Measurements from ENCODE around the gene NAA11.

The NAA11 gene

DNA sequence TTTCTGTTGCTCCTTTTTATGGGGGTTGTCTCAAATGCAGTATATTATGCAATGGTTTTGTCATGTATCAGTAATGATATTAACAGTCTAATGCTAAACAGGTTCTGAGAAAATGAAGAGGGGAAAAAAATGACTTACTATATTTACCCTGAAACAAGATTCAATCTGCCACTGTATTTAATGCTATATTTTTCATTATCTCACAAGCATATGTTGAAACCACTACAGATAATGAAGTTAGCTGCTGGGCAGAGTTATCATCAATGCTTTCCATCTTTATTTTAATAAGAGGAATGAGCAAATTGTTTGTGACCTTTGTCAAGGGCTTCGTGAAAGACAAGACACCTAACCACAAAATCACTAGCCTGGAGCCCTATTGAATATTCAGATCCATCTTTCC, 32.6 kb upstream of the NAA11 start:
- TF ChIP-seq, protein P1, sequence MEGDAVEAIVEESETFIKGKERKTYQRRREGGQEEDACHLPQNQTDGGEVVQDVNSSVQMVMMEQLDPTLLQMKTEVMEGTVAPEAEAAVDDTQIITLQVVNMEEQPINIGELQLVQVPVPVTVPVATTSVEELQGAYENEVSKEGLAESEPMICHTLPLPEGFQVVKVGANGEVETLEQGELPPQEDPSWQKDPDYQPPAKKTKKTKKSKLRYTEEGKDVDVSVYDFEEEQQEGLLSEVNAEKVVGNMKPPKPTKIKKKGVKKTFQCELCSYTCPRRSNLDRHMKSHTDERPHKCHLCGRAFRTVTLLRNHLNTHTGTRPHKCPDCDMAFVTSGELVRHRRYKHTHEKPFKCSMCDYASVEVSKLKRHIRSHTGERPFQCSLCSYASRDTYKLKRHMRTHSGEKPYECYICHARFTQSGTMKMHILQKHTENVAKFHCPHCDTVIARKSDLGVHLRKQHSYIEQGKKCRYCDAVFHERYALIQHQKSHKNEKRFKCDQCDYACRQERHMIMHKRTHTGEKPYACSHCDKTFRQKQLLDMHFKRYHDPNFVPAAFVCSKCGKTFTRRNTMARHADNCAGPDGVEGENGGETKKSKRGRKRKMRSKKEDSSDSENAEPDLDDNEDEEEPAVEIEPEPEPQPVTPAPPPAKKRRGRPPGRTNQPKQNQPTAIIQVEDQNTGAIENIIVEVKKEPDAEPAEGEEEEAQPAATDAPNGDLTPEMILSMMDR (conservative IDR thresholded peaks at IDR 0.05; ENCODE audit: low read depth, low read length): no peak
- no peak overlapping the region for H3K4me3 ChIP-seq (ENCODE audit: low read length)
- no peak for DNase-seq (ENCODE audit: low read depth)

DNA sequence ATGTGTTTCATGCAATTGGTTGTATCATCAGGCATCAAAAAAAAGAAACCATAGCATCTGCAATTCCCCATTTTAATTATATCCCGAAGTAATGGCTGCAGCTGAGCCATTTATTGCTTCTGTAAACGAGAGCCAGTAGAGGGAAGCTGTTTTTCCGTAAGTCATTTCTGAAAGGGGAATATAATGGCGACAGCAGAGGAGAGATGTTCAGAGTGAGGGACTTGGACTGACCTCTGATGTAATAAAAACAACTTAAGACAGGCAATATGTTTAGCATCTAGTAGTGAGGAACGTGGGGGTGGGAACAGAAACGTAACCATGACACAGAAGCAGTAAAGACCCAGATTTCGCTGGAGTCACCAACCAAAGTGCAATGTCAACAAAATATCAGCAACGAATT, 31.5 kb upstream of the NAA11 start:
- no peak for DNase-seq (ENCODE audit: low read depth)
- no peak overlapping the region for H3K4me3 ChIP-seq (ENCODE audit: low read length)
- TF ChIP-seq, protein P1 (conservative IDR thresholded peaks at IDR 0.05; ENCODE audit: low read depth, low read length): no peak

DNA sequence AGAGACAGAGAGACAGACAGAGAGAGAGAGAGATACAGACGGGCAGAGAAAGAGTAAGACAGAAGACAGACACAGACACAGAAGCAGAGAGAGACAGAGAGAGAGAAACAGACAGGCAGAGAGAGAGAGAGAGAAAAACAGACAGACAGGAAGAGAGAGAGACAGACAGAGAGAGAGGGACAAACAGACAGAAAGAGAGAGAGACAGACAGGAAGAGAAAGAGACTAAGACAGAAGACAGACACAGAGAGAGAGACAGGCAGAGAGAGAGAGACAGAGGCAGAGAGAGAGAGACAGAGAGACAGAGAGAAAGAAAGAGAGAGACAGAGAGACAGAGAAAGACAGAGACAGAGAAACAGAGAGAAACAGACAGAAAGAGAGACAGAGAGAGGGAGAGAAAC, 27.2 kb upstream of the NAA11 start:
- DNase-seq (ENCODE audit: low read depth): no peak
- TF ChIP-seq, protein P1 (conservative IDR thresholded peaks at IDR 0.05; ENCODE audit: low read depth, low read length): no peak
- no peak overlapping the region for H3K4me3 ChIP-seq (ENCODE audit: low read length)

DNA sequence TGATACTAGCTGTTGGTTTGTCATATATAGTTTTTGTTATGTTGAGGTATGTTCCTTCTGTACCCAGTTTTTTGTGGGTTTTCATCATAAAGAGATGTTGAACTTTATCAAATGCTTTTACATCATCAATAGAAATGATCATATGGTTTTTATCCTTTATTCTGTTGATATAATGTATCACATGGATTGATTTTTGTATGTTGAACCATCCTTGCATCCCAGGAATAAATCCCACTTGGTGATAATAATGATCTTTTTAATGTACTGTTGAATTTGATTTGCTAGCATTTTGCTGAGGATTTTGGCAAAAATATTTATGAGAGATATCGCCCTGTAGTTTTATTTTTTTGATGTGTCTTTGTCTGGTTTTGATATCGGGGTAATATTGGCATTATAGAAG, 22.5 kb upstream of the NAA11 start:
- TF ChIP-seq, protein P1 (conservative IDR thresholded peaks at IDR 0.05; ENCODE audit: low read depth, low read length): no peak
- no peak overlapping the region for H3K4me3 ChIP-seq (ENCODE audit: low read length)
- no peak for DNase-seq (ENCODE audit: low read depth)

DNA sequence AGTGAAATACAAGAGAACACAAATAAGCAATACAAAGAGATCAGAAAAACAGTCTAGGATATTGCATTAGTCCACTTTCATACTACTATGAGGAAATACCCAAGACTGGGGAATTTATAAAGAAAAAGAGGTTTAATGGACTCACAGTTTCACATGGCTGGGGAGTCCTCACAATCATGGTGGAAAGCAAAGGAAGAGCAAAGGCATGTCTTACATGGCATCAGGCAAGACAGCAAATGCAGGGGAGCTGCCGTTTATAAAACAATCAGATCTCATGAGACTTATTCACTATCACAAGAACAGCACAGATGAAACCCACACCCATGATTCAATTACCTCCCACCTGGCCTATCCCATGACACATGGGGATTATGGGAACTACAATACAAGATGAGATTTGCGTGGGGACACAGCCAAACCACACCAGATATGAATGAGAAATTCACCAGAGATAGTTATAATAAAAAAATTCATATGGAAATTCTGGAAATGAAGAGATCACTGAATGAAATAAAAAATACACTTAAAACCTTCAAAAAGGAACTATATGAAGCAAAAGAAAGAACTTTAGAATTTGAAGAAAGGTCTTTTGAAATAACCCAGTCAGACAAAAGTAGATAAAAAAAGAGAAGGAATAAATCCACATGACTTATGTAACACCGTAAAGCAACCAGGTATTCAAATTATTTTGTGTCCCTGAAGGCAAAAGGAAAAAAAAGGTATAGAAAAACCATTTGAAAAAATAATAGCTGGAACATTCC, 16.2 kb upstream of the NAA11 start:
- TF ChIP-seq, protein P1 (conservative IDR thresholded peaks at IDR 0.05; ENCODE audit: low read depth, low read length): no peak
- DNase-seq (ENCODE audit: low read depth): no peak

DNA sequence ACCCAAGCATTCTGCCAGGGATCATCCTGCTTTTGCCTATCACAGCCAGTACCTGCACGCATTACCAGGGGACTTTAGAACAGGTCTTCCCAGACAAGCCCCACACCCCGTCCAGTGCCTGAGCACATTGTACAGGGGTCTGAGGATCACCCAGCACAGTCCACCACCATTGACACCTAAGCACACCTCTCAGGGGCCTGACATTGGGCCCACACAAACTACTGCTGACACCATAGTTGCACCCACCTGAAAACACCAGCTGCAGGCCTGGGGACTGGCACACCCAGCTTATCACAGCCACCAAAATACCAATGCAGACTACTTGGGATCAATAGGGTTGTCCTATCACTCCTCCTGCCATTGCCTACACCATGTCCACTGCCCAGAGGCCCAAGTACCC, 14.7 kb upstream of the NAA11 start:
- TF ChIP-seq, protein P1 (conservative IDR thresholded peaks at IDR 0.05; ENCODE audit: low read depth, low read length): no peak
- DNase-seq (ENCODE audit: low read depth): no peak
- no peak overlapping the region for H3K4me3 ChIP-seq (ENCODE audit: low read length)

More for the DNA sequence above, 16.2 kb upstream of the NAA11 start:
- H3K4me3 ChIP-seq (ENCODE audit: low read length): no peak overlapping the region

DNA sequence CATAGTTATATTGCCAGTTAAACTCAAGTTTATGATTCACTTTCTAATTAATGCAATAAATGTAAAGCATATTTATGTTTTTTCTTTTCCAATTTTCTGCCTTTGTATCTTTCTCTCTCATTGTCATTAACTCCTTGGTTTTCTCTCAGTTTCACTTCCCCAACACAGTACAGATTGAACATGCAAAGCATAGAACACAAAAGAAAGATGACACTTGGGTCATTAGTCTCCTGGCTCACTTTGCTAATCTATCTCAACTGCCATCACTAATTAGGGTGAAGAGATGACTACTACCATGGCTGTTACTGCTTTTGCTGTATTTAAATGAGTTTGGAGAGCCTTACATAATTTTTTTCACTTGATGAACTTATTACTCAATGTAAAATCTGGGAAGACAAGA, 12.3 kb upstream of the NAA11 start:
- no peak for DNase-seq (ENCODE audit: low read depth)
- TF ChIP-seq, protein P1 (conservative IDR thresholded peaks at IDR 0.05; ENCODE audit: low read depth, low read length): no peak
- no peak overlapping the region for H3K4me3 ChIP-seq (ENCODE audit: low read length)

All from retinal pigment epithelial cell (primary cell).